HG03103 (cell line): ENCODE measurements around the gene KSR2.
A peak's percentile ranks its signal among the peaks of the same experiment; 100 is the strongest.
"Not testable (repeated sequence)": the region's sequence is repeated elsewhere in the genome, so short reads cannot be mapped to it uniquely, and the experiment has no call there.

Source experiments
- ATAC-seq: cut with Tn5 transposase; IDR thresholded peaks from one replicate; pipeline ENCODE4 v1.9.1; 2021; ENCODE audit warnings: low read depth; ENCODE audit not compliant: unreplicated experiment

KSR2 gene

DNA sequence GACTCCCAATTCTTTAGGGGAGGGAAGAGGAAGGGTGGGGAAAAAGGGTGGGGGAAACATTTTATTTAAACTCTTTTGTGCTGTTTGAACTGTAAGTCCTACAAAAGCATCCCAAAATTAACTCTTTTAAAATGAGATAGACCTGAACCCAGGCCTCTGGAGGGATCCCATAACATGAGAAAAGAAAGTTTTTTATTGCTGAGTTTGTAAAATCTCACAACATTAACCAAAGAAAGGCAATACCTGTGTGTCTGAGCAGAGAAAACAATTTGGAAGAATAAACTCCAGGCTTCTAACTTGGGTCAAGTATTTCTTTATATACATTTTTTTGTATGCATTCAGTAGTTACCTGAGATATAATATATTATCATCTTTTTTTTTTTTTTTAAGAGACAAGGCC, 107.1 kb downstream of the KSR2 start:
- no peak for ATAC-seq

DNA sequence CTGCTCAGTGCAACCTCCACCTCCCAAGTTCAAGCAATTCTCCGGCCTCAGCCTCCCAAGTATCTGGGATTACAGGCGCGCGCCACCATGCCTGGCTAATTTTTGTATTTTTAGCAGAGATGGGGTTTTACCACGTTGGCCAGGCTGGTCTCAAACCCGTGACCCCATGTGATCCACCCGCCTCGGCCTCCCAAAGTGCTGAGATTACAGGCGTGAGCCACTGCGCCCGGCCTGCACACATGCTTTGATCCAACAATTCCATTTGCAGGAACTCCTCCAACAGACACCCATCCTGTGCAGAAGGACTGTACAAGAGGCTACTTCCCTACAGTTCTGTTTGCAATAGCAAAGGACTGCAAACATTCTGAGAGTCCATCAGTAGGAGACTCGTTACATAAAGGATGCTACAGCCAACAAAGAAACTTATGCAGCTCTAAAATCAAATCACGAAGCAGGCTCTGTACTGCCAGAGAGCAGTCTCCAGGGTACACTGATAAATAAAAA, 108.0 kb downstream of the KSR2 start:
- ATAC-seq: not testable (repeated sequence)

DNA sequence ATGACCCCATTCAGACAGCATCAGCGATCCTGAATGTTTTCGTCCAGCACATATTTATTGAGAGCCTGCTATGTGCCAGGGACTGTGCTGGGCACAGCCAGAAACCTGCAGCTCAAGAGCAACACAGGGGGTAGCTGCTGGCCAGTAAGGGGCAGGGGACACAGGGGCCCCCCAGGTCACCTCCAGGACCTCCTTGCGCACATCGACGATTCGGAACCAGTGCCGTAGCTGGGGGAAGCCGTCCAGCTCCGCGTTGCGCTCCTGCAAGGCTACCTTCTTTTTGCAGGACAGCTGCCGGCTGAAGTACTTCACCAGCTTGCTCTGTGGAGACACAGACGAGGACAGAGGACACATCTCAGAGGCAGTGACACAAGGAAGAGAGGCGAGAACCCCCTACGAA, 108.7 kb downstream of the KSR2 start:
- ATAC-seq: no peak

GRCh38 chr12:117857632-117858612, 110.9 kb downstream of the KSR2 start:
- peak; percentile 55 for ATAC-seq

DNA sequence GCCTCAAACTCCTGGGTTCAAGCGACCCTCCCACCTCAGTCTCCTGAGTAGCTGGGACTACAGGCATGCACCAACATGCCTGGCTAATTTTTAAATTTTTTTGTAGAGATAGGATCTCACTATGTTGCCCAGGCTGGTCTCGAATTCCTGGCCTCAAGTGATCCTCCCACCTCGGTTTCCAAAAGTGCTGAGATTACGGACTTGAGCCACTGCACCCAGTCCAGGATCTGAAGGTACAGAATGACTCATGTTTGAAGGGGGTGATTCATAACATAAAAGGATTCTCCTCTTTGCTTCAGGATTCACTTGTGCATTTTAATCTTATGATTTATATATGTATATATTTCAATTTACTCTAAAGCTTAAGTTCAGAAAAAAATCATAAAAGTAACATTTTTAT, 111.7 kb downstream of the KSR2 start:
- not testable (repeated sequence) for ATAC-seq

- ATAC-seq: no peak
Measured at GRCh38 chr12:117855165-117855564, 113.6 kb downstream of the KSR2 start.

DNA sequence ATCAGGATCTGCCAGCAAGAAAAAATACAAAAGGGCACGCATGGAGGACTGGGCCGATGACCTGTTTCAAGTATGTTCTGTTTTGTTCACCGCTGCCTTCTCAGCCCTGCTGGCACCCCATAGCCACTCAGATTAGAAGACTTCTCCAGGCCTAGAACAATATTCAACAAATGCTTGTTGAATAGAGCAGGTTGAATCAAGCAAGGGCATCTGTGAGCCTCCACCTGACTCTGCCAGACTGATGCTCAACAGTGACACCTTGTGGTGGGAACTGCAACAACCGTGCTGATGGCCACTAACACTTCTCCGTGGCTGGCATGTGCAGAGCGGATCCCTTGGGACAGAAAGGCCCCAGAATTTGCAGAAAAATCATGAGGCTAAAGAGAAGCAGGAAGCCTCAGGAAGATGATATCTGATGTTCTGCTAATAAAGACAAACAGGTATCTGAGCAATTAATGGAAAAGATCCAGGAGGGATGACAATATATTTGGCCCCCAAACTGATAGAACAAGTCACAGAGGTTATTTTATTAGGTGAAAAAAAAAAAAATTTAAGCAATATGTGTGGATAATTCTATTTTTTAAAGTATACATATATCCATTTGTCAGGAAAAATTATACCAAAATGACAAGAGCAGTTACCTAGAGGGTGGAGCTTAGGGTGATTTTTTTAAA, 114.3 kb downstream of the KSR2 start:
- ATAC-seq: no peak

DNA sequence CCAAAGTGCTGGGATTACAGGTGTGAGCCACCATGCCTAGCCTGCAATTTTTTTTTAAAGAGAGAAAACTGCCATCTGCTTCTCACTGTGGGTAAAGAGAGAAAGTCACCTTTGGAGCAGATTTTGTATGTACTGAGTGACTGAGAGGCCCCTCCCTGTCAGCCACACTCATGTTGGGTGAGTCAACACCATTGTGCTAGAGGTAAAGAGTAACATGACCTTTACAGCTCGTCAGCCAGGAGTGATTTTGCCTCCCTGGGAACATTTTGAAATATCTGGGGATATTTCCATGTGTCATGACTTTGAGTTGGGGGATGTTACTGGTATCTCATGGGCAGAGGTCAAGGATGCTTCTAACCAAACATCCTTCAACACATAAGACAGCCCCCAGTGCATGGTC, 115.2 kb downstream of the KSR2 start:
- ATAC-seq: no peak

DNA sequence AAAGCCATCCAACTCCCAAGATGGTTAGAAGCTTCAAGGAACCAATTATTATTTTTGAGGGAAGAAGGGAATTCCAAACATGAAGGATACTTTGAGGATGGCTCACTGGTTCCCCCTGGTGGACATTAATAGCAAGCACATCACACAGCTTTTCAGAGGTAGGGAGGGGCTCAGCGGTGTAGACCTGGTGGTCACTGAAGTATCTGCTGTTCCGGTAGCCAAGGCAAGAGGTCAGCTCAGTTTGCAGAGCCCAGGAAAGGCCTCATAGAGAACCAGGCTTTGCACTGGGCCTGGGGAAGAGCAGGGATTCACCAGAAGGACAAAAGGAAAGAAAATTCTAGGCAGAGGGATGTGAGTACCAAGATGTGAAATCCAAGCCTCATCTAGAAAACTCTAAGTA, 118.7 kb downstream of the KSR2 start:
- ATAC-seq: no peak

- no peak for ATAC-seq
Measured at GRCh38 chr12:117847371-117847770, 121.4 kb downstream of the KSR2 start.

GRCh38 chr12:117845271-117845904, 123.4 kb downstream of the KSR2 start:
- no peak for ATAC-seq

DNA sequence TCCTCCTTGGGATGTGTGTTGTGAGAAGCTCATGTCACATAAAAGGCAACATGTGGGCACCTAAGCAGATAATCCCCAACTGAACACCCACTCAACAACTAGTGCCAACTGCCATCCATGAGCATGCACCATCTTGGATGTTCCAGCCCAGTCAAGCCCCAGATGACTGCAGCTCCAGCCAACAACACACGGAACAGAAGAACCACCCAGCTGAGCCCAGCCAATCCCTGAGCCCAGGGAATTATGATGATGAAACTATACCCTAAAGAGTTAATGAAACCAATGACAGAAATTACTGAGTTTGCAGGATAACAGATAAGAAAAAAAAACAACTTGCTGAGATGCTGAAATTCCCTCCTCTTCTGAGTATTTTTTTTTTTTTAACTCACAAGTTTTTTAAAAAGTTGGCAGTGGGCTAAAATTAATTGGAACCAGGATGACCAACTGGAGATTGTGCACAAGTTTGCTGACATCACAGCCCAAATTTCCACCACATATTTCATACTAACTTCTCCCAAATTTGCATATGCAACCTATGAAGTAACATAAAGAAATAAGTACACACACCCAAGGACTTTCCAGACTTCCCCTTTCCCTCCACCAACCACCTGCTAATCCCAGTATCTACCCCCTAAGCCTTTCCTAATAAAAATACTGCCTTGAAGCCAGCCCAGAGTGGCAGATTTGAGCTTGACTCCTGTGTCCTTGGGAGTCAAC, 124.5 kb downstream of the KSR2 start:
- ATAC-seq: no peak

DNA sequence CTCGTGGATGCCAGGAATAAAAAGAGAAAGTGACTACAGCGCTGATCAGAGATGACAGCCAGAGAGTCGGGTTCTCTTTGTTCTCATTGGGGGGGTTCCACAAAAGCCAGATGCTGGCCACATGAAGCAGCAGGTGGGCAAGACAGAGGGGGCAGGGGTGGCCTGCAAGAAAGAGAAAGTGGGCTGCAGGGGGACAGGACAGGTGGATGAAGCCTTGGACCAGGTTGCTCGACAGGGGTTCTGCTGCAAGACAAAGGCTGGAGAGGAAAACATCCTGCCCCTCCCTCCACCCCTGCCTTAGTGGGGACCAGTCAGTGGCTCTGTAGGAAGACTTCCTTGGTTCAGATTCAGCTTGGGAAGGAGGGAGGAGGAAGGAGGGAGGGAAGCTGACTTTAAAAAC, 126.2 kb downstream of the KSR2 start:
- ATAC-seq: no peak

DNA sequence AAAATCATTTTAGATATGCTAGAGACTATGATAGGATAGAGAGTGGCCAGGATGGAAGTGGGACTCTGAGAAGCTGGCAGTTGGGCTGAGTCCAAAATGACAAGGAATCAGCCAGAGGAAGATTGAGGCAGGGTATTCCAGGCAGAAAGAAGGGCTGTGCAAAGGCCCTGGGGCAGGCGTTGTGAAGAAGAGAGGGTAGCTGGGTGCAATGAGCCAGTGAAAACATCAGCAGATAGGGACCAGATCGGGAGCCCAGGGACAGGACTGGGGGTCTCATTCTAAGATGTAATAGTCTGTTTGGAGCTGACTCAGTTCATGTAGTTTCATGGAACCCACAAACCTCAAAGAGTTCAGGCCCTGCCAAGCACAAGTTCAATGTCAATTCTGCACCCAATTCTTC, 126.6 kb downstream of the KSR2 start:
- no peak for ATAC-seq

DNA sequence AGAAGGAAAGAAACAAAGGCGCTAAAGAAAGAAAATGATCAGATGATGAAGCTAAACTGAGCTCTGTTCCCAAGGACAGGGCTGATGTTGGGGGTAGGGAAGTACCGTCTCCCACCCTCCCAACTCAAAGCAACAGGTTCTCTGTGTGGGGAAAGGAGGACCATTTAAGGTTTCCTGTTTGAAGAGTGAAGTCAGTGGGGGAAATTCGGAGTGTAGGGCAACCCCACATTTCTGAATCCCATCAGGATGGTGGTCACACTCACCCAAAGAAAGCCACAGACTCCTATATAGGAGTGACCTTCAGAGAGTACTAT, 131.1 kb downstream of the KSR2 start:
- no peak for ATAC-seq

DNA sequence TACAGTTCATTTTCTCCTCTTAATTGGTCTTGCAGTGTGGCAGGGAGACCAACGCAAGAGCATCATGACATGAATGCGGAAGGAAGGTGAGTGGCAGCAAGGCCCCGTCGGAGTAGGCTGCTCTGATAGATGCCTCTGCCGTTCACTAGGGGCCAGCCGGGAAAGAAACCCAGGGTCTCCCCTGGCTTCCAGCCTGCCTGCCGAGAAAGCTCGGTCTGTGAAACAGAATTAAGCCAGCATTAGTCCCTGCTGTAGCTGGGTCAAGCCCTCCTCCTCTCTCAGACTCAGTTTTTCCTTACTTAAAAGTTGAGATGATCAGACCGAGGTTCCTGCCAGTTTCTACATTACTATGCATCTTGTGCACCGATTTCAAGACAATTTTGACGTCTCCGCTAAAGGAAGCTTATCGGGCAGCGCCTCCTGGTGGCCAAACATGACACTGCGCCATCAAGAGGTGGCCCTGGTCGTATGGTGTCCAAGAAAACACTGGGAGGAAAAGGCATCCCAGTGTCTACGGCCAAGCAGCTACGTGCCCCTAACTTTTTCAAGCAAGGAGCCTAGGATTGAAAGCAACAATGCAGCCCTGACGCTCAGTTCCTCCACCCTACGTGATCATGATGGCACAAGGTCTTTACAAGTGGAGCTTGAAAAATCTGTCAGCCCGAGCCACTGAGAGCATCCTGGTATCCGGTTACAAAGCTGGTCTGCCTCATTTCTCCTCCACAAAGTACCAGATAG, 131.6 kb downstream of the KSR2 start:
- ATAC-seq: peak; percentile 59

DNA sequence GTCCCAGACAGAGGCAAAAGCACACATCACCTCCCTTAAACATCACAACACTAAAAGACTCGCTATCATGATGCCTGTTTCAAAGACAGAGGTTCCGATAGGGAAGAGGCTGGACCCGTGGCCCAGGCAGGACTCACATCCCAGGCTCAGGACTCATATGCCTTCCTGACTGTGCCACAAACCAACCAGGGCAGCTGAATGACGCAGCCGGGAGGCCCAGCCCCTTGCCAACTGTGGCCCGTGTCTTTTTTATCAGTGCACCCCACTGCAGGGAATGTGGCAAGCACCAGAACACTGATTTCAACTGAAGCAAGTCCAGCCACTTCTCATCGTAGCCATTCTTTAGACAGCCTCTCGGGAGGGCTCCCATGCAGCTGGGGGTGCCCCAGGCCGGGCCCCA, 132.3 kb downstream of the KSR2 start:
- no peak for ATAC-seq

GRCh38 chr12:117835156-117835555, 133.6 kb downstream of the KSR2 start:
- ATAC-seq: no peak

DNA sequence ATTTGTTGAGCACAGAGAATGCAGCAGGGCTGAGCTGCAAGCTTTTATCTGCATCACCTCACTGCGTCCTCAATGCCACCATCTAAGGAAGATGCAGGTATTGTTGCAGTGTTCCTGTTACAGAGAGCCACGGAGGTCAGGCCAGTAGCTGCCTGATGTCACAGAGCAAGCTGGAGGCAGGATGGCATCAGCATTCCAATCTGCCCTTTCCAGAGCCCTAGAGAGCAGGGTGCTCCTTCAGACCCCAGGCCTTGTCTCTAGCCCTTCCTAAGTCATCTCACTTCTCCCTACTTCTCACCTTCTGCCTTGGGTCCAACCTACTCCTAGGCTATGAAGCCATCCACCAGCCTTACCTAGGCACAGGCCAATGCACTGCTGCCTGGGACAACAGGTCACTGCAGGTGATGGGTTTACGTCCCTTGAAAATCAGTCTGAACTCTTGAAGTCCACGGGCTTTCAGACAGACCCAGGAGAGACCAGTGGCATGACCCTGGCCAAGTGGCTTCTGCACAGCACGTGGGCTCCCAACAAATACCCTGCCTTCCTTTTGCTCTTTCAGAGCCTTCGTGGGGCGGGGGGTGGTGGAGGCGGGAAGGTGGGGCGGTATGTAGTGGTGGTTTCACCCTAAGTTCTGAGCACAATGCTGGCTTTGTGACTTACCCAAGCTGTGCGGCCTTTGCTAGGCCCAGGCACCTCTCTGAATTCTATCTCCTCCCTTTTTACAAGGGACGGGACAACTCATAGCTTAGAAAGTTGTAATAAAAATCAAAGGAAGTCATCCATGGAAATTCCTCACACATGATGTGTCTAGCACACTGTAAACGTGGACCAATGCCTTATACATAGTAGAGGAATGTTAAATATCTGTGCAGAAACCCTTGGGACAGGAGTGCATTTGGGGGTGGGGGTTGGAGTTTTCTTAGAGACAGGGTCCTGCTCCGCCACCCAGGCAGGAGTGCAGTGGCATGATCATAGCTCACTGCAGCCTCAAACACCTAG, 136.0 kb downstream of the KSR2 start:
- no peak for ATAC-seq
